ENCODE data around the gene MAU2. TPM values are rescaled to one million over a fixed set of nuclear protein-coding genes. Genes with fewer than 3 reads are reported as not detected.

Gene MAU2
- total and polyA plus RNA-seq, 10 of the 15 experiments (the other 5 are each of a cell fraction or from before 2014, with no cell fraction given) = 1.8 to 47.2 (median 22.1) TPM

DNA sequence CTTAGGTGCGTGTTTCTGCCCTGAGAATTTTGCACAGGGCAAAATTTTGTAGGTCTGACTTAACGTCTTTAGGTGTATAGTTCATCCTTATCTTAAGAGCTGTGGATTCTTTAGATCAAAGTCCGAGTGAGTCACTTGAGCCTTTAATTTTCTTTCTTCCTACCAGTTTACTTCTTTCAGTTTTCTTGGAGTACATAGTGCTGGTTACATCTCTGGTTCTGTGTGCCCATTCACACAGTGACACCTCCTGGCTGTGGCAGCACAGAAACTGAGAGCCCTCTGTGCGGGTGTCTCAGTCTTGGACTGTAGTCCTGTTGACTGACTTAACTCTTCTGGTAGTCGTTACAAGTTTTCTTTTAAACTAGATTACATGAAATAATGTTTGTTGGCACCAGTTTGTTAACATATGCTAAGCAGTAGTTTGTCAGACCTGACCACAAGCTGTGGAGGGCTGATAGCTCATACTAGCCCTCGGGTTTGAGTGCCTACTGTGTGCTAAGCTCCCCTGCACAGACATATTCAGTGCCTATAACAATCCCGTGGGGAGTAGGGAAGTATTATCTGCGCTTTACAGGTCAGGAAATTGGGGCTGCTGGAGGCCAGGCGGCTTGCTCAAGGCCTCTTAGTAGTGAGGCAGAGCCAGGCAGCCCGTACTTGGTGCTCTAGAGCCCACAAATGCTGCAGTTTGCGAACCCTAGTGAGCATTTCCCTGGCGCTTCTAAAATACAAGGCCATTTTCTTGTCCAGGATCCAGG is 86.4 kb downstream of the MAU2 start (continued):
- TF ChIP-seq KDM1A (IDR thresholded peaks at IDR 0.05; ENCODE audit: borderline replicate concordance) (no peak), ZNF217 (IDR thresholded peaks at IDR 0.05) (no peak), ETV6 (conservative IDR thresholded peaks at IDR 0.05 in 1 of 2, IDR thresholded peaks at IDR 0.05 in 1 of 2; ENCODE audit: borderline replicate concordance in 1 of 2, low read depth in 1 of 2) (no peak), RBBP5 (conservative IDR thresholded peaks at IDR 0.05) (no peak), JUNB (IDR thresholded peaks at IDR 0.05) (no peak), MXI1 (IDR thresholded peaks at IDR 0.05; ENCODE audit: low read depth, low read length) (peak; percentile 48; the same call in 1 of the 2 replicates), JUND (IDR thresholded peaks at IDR 0.05; ENCODE audit: low read depth, low read length) (no peak), MEF2A (IDR thresholded peaks at IDR 0.05; ENCODE audit: insufficient read depth, low read depth, low read length) (no peak), CBX5 (IDR thresholded peaks at IDR 0.05; ENCODE audit: low read depth) (no peak), NFYA (IDR thresholded peaks at IDR 0.05; ENCODE audit: borderline replicate concordance, low read depth, low read length) (no peak), ZNF207 (IDR thresholded peaks at IDR 0.05; ENCODE audit: borderline replicate concordance) (no peak)
- TF ChIP-seq, protein P1, sequence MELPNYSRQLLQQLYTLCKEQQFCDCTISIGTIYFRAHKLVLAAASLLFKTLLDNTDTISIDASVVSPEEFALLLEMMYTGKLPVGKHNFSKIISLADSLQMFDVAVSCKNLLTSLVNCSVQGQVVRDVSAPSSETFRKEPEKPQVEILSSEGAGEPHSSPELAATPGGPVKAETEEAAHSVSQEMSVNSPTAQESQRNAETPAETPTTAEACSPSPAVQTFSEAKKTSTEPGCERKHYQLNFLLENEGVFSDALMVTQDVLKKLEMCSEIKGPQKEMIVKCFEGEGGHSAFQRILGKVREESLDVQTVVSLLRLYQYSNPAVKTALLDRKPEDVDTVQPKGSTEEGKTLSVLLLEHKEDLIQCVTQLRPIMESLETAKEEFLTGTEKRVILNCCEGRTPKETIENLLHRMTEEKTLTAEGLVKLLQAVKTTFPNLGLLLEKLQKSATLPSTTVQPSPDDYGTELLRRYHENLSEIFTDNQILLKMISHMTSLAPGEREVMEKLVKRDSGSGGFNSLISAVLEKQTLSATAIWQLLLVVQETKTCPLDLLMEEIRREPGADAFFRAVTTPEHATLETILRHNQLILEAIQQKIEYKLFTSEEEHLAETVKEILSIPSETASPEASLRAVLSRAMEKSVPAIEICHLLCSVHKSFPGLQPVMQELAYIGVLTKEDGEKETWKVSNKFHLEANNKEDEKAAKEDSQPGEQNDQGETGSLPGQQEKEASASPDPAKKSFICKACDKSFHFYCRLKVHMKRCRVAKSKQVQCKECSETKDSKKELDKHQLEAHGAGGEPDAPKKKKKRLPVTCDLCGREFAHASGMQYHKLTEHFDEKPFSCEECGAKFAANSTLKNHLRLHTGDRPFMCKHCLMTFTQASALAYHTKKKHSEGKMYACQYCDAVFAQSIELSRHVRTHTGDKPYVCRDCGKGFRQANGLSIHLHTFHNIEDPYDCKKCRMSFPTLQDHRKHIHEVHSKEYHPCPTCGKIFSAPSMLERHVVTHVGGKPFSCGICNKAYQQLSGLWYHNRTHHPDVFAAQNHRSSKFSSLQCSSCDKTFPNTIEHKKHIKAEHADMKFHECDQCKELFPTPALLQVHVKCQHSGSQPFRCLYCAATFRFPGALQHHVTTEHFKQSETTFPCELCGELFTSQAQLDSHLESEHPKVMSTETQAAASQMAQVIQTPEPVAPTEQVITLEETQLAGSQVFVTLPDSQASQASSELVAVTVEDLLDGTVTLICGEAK (IDR thresholded peaks at IDR 0.05; ENCODE audit: borderline replicate concordance) = no peak
- TF ChIP-seq, protein P2, sequence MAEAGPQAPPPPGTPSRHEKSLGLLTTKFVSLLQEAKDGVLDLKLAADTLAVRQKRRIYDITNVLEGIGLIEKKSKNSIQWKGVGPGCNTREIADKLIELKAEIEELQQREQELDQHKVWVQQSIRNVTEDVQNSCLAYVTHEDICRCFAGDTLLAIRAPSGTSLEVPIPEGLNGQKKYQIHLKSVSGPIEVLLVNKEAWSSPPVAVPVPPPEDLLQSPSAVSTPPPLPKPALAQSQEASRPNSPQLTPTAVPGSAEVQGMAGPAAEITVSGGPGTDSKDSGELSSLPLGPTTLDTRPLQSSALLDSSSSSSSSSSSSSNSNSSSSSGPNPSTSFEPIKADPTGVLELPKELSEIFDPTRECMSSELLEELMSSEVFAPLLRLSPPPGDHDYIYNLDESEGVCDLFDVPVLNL (IDR thresholded peaks at IDR 0.05; ENCODE audit: low read depth, low read length) = no peak
- TF ChIP-seq, protein P3, sequence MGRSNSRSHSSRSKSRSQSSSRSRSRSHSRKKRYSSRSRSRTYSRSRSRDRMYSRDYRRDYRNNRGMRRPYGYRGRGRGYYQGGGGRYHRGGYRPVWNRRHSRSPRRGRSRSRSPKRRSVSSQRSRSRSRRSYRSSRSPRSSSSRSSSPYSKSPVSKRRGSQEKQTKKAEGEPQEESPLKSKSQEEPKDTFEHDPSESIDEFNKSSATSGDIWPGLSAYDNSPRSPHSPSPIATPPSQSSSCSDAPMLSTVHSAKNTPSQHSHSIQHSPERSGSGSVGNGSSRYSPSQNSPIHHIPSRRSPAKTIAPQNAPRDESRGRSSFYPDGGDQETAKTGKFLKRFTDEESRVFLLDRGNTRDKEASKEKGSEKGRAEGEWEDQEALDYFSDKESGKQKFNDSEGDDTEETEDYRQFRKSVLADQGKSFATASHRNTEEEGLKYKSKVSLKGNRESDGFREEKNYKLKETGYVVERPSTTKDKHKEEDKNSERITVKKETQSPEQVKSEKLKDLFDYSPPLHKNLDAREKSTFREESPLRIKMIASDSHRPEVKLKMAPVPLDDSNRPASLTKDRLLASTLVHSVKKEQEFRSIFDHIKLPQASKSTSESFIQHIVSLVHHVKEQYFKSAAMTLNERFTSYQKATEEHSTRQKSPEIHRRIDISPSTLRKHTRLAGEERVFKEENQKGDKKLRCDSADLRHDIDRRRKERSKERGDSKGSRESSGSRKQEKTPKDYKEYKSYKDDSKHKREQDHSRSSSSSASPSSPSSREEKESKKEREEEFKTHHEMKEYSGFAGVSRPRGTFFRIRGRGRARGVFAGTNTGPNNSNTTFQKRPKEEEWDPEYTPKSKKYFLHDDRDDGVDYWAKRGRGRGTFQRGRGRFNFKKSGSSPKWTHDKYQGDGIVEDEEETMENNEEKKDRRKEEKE (IDR thresholded peaks at IDR 0.05) = no peak
- TF ChIP-seq, protein P4, sequence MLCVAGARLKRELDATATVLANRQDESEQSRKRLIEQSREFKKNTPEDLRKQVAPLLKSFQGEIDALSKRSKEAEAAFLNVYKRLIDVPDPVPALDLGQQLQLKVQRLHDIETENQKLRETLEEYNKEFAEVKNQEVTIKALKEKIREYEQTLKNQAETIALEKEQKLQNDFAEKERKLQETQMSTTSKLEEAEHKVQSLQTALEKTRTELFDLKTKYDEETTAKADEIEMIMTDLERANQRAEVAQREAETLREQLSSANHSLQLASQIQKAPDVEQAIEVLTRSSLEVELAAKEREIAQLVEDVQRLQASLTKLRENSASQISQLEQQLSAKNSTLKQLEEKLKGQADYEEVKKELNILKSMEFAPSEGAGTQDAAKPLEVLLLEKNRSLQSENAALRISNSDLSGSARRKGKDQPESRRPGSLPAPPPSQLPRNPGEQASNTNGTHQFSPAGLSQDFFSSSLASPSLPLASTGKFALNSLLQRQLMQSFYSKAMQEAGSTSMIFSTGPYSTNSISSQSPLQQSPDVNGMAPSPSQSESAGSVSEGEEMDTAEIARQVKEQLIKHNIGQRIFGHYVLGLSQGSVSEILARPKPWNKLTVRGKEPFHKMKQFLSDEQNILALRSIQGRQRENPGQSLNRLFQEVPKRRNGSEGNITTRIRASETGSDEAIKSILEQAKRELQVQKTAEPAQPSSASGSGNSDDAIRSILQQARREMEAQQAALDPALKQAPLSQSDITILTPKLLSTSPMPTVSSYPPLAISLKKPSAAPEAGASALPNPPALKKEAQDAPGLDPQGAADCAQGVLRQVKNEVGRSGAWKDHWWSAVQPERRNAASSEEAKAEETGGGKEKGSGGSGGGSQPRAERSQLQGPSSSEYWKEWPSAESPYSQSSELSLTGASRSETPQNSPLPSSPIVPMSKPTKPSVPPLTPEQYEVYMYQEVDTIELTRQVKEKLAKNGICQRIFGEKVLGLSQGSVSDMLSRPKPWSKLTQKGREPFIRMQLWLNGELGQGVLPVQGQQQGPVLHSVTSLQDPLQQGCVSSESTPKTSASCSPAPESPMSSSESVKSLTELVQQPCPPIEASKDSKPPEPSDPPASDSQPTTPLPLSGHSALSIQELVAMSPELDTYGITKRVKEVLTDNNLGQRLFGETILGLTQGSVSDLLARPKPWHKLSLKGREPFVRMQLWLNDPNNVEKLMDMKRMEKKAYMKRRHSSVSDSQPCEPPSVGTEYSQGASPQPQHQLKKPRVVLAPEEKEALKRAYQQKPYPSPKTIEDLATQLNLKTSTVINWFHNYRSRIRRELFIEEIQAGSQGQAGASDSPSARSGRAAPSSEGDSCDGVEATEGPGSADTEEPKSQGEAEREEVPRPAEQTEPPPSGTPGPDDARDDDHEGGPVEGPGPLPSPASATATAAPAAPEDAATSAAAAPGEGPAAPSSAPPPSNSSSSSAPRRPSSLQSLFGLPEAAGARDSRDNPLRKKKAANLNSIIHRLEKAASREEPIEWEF (IDR thresholded peaks at IDR 0.05; ENCODE audit: insufficient replicate concordance, low read depth, low read length) = no peak
